HEK293 (cell line): ENCODE data around the gene WASF1.

Experiments
- BCL11A ChIP-seq: fragments of 450-650 bp; formaldehyde crosslinking; IDR thresholded peaks from 2 replicates; pipeline ENCODE4 v1.5.1; 2016; ENCODE audit warnings: low read depth, missing biosample characterization, missing genetic modification characterization
- CTCF ChIP-seq: fragments of 450-650 bp; formaldehyde crosslinking; IDR thresholded peaks from 2 replicates; pipeline ENCODE4 v1.5.1; 2016; ENCODE audit warnings: missing biosample characterization, missing genetic modification characterization
- PATZ1 ChIP-seq: fragments of 450-650 bp; formaldehyde crosslinking; IDR thresholded peaks from 2 replicates; pipeline ENCODE4 v1.5.1; 2016; ENCODE audit warnings: missing biosample characterization, missing genetic modification characterization
- WT1 ChIP-seq: fragments of 450-650 bp; formaldehyde crosslinking; IDR thresholded peaks from 2 replicates; pipeline ENCODE4 v1.5.1; 2016; ENCODE audit warnings: missing biosample characterization, missing genetic modification characterization
- ZBTB26 ChIP-seq: fragments of 450-650 bp; formaldehyde crosslinking; optimal IDR thresholded peaks from 2 replicates; pipeline ENCODE3; 2016; ENCODE audit warnings: missing biosample characterization, mild to moderate bottlenecking, missing genetic modification characterization
- ZNF133 ChIP-seq: fragments of 450-650 bp; formaldehyde crosslinking; IDR thresholded peaks from 2 replicates; pipeline ENCODE4 v1.5.1; 2016; ENCODE audit warnings: missing biosample characterization, missing genetic modification characterization
- ZNF362 ChIP-seq: fragments of 450-650 bp; formaldehyde crosslinking; IDR thresholded peaks from 2 replicates; pipeline ENCODE4 v1.5.1; 2016; ENCODE audit warnings: missing biosample characterization, missing genetic modification characterization
- ZSCAN16 ChIP-seq: fragments of 450-650 bp; formaldehyde crosslinking; IDR thresholded peaks from 2 replicates; pipeline ENCODE4 v1.5.1; 2016; ENCODE audit warnings: missing biosample characterization, missing genetic modification characterization

- no peak for TF ChIP-seq WT1
- TF ChIP-seq CTCF: no peak
- no peak for TF ChIP-seq ZNF133 (tag by site-specific recombination)
- no peak for TF ChIP-seq BCL11A
- TF ChIP-seq ZBTB26 (tag by site-specific recombination): no peak
- TF ChIP-seq ZSCAN16: no peak
- no peak for TF ChIP-seq PATZ1 (tag by site-specific recombination)
- TF ChIP-seq ZNF362: no peak
Observed at GRCh38 chr6:110191477-110191876, 12.0 kb upstream of the WASF1 start.
